ENCODE data around the gene TIMP3. TPM values are rescaled to one million over a fixed set of nuclear protein-coding genes. Genes with fewer than 3 reads are reported as not detected.

Gene TIMP3
- total and polyA plus RNA-seq, 2 of the 4 experiments (the other 2 are of a cell fraction): 98.8 to 179 TPM

GRCh38 chr22:32846780-32847491 lies 45.4 kb downstream of the TIMP3 start:
- peaks cover 64% of the 10 kb centered on the region for H3K36me3 ChIP-seq (ENCODE audit: control insufficient read depth, insufficient read depth, low read length)
- H3K4ac ChIP-seq (ENCODE audit: low read depth, low read length): no peak overlapping the region
- no peak overlapping the region for H2BK15ac ChIP-seq (ENCODE audit: low read depth, low read length)
- no peak overlapping the region for H2AK5ac ChIP-seq (ENCODE audit: low read depth, low read length)
- H4K5ac ChIP-seq (ENCODE audit: low read depth, low read length): no peak overlapping the region
- intact Hi-C loops (cut with micrococcal nuclease): no loop called here
- no peak overlapping the region for H3K27ac ChIP-seq (ENCODE audit: insufficient read depth, low read length)
- H3K4me1 ChIP-seq (ENCODE audit: control insufficient read depth, insufficient read depth, low read length): peaks cover 1% of the 10 kb centered on the region; the same call in 1 of the 2 replicates
- ATAC-seq (ENCODE audit: low read depth): no peak
- peaks cover 100% of the 10 kb centered on the region for H4K20me1 ChIP-seq (ENCODE audit: insufficient read depth, low read length)
- WGBS, 2 experiments (ENCODE audit: extremely low coverage in 2 of 2, insufficient read length in 1 of 2): 89% methylated on average over 3 of the region's 14 CpGs; no CpG with 5 or more reads in 1 of the 2 experiments
- in situ Hi-C loops (cut with MboI; ENCODE audit: low sequenced_read_pairs): no loop called here
- peaks cover 36 to 92% of the 10 kb centered on the region in 2 experiments for H3K79me1 ChIP-seq (ENCODE audit: low read depth in 1 of 2, low read length in 2 of 2)
- no peak for DNase-seq
- no peak overlapping the region for H2AFZ ChIP-seq (replicated peaks; ENCODE audit: low read length, poor library complexity)
- no TSS peak for BruUV-seq (replicated peaks)
- H3K27me3 ChIP-seq (ENCODE audit: control insufficient read depth, insufficient read depth, low read length): no peaks in the 10 kb centered on the region
- TF ChIP-seq RCOR1 (IDR thresholded peaks at IDR 0.05; ENCODE audit: insufficient replicate concordance, low read length): no peak
- TF ChIP-seq BHLHE40 (IDR thresholded peaks at IDR 0.05; ENCODE audit: low read depth, low read length): no peak
- no peak for TF ChIP-seq ELK1 (IDR thresholded peaks at IDR 0.05; ENCODE audit: borderline replicate concordance, low read depth, low read length)
- no peak for TF ChIP-seq CEBPB (IDR thresholded peaks at IDR 0.05; ENCODE audit: low read depth, low read length)
- TF ChIP-seq CTCF (conservative IDR thresholded peaks at IDR 0.05; ENCODE audit: low read depth, low read length): no peak
- no peak for TF ChIP-seq MAZ (IDR thresholded peaks at IDR 0.05; ENCODE audit: borderline replicate concordance, low read depth, low read length)
- no peak for TF ChIP-seq SMC3 (IDR thresholded peaks at IDR 0.05; ENCODE audit: low read depth, low read length)
- no peak for TF ChIP-seq FOS (IDR thresholded peaks at IDR 0.05; ENCODE audit: low read depth, low read length)
- TF ChIP-seq MAFK (IDR thresholded peaks at IDR 0.05; ENCODE audit: low read depth, low read length): no peak
- TF ChIP-seq USF2 (IDR thresholded peaks at IDR 0.05; ENCODE audit: low read depth, low read length): no peak
- no peak for TF ChIP-seq MXI1 (IDR thresholded peaks at IDR 0.05; ENCODE audit: borderline replicate concordance, low read depth, low read length)
- no peak for TF ChIP-seq RFX5 (IDR thresholded peaks at IDR 0.05; ENCODE audit: low read depth, low read length)
- TF ChIP-seq RAD21 (IDR thresholded peaks at IDR 0.05; ENCODE audit: low read length): no peak
- TF ChIP-seq CHD1 (IDR thresholded peaks at IDR 0.05; ENCODE audit: low read depth, low read length): no peak
- no peak for TF ChIP-seq NFE2L2 (IDR thresholded peaks at IDR 0.05; ENCODE audit: low read depth, low read length)
- no peak for TF ChIP-seq POLR2A (IDR thresholded peaks at IDR 0.05; ENCODE audit: low read depth, low read length)
- no peak overlapping the region for H3K14ac ChIP-seq (replicated peaks; ENCODE audit: low read depth, low read length)
- no peak overlapping the region for H2BK5ac ChIP-seq (ENCODE audit: low read depth, low read length, poor library complexity, severe bottlenecking)
- H3K56ac ChIP-seq (ENCODE audit: extremely low read depth, insufficient read depth, low read length): no peak overlapping the region
- H3K4me3 ChIP-seq (ENCODE audit: insufficient read depth, low read depth, low read length): no peak overlapping the region
- no peak overlapping the region for H3K9ac ChIP-seq (ENCODE audit: low read depth, low read length)
- H2BK120ac ChIP-seq (ENCODE audit: low read depth, low read length): no peak overlapping the region
- H4K8ac ChIP-seq (ENCODE audit: low read depth in 2 of 2, low read length in 2 of 2): no peak overlapping the region
- no peaks in the 10 kb centered on the region for H3K9me3 ChIP-seq (ENCODE audit: control insufficient read depth, insufficient read depth, low read length)
- H3K9me1 ChIP-seq (ENCODE audit: insufficient read depth, low read length): peaks cover 49% of the 10 kb centered on the region
- no peak overlapping the region for H3K4me2 ChIP-seq (ENCODE audit: low read depth, low read length)
- ChIA-PET CTCF (no interaction called here), POLR2A (ENCODE audit: unreplicated experiment) (no interaction called here)
- no peak overlapping the region for H2BK20ac ChIP-seq (ENCODE audit: low read depth, low read length)
- no peak overlapping the region for H2AK9ac ChIP-seq (replicated peaks; ENCODE audit: low read depth, low read length, poor library complexity)
- dilution Hi-C loops (cut with HindIII; ENCODE audit: low sequenced_read_pairs, unreplicated experiment): no loop called here
- H3K23ac ChIP-seq (ENCODE audit: low read depth, low read length): no peak overlapping the region
- H3K18ac ChIP-seq (ENCODE audit: low read depth, low read length): no peak overlapping the region
- H4K91ac ChIP-seq (ENCODE audit: insufficient read depth, low read depth, low read length): no peak overlapping the region

Data from IMR-90 (cell line).